HG03457 (cell line): ENCODE results near the gene PAX1.

Source experiments
- ATAC-seq: cut with Tn5 transposase; IDR thresholded peaks from one replicate; pipeline ENCODE4 v1.9.1; 2021; ENCODE audit warnings: moderate number of reproducible peaks; ENCODE audit not compliant: unreplicated experiment

PAX1 gene

DNA sequence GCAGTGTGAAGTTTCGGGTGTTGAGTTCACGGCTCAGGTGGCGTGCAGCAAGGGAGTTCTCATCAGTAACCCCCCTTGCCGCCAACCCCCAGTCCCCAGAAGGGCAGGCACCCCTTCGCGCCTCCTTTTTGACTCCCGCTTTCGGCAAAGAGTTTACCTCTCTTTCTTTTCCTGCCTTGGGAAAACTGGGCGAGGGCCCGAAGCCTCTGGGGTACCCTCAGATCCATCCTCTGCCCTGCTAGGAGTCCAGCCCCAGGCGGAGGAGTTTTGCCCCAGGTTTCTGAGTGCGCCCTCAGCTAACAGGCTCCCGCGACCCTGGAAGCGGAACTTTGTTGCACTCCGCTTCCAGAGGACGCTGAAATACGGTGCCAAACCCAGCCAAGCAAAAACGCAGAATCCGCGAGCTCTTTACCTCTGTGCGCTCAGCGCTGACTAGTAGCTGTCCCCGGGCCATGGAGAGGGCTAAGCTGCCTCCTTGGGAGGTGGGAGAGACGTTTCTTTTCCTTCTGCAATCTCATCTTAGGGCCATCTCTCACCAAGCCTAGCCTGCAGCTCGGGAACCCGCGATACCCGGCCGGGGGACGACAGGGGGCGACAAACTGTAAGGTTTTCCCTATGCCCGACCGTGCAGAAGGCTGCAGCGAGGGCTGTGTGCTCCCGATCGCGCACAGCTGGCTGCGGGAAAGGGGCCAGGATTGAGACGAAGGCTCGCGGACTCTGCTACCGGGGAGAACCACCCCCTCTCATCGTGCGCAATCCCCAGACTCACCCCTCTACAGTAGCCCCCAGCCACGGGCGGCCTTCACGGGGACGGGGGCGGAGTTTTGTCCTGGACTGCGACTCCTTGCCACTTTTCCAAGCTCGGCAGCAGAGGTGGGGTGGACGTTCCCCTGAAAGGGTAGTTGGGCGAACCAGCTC lies 2.7 kb upstream of the PAX1 start:
- no peak for ATAC-seq

GRCh38 chr20:21703717-21704407 lies 1.6 kb upstream of the PAX1 start:
- ATAC-seq = no peak

DNA sequence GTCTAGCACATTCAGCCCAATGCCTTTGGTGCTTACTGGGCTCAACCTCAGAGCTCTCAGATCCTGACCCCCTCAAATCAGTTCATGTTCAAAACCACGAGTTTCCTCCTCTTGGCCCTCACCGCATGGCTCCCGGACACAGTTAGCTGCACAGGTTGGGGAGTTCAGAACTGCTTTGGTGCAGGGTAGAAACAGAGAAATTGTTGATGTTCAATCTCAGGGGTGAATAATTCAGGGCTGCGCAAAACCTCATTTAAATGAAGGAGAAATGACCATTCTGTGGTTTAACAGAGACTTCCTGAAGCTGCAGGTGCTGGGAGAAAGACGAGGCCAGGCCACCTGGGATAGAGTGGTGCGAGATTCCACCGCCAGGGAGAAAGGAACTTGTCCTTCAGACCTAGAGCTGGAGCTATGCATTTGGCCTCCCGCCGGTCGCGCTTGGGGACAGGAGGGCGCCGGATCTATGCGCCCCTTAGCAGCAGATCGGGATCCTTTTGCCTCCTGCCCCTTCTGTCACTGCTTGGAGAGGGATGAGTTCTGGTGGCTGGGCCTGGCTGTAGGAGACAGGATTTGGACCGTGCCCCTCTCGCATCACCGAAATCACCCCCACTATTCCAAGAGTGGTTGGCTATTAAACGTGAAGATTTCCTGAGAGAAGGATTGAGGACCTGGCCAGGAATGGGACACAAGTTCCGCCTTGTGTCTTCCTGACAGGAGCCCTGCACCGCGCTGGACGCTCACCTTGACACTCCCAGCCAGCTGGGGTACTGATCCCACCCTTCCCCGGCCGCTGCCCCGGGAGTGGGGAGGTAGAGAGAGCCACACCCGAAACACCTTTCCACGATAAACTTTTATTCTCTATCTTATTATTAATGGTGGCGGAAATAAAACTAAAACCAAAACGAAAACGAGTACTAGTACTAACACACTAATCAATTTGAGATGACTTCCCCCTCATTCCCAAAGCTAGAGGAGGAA lies 767 bp upstream of the PAX1 start:
- ATAC-seq = no peak

DNA sequence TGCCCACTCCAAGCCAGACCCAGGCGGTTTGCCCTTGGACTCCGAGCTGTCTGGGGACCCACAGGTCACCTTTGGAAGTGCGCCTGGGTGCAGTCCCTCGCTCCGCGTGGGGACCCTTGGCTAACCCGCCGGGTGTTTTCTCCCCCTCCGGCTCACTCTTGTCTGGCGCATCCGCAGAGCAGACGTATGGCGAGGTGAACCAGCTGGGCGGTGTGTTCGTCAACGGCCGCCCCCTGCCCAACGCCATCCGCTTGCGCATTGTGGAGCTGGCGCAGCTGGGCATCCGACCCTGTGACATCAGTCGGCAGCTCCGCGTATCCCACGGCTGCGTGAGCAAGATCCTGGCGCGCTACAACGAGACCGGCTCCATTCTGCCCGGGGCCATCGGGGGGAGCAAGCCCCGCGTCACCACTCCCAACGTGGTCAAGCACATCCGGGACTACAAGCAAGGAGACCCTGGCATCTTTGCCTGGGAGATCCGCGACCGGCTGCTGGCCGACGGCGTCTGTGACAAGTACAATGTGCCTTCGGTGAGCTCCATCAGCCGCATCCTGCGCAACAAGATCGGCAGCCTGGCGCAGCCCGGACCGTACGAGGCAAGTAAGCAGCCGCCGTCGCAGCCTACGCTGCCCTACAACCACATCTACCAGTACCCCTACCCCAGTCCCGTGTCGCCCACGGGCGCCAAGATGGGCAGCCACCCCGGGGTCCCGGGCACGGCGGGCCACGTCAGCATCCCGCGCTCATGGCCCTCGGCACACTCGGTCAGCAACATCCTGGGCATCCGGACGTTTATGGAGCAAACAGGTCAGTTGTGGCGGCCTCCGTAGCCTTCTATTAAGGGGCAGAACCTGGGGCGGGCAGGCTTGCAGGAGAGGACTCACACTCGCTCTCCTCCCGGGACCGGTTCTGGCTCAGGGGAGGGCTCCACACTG lies 1.1 kb downstream of the PAX1 start:
- ATAC-seq = no peak

- no peak for ATAC-seq
Observed at GRCh38 chr20:21707267-21707666, 1.8 kb downstream of the PAX1 start.

GRCh38 chr20:21707999-21708737 lies 2.7 kb downstream of the PAX1 start:
- no peak for ATAC-seq

GRCh38 chr20:21708738-21709534 lies 3.5 kb downstream of the PAX1 start:
- ATAC-seq = no peak

DNA sequence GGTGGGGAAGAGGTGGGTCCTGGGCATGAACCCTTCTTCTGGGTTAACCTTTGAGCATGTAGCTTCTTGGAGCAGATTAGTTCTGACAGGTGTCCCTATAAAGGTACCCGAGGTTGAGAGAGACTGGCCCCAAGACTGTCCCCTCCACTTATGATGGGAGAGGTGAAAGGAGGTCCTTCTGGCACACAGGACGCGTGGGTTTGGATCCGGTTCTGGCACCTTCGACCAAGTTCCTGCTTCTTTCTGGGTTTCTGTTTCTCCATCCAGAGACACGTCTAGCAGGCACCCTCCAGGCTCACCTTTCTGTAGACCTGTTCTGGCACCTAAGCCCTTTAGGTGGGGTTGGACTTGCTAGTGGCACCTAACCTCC lies 4.1 kb downstream of the PAX1 start:
- no peak for ATAC-seq

DNA sequence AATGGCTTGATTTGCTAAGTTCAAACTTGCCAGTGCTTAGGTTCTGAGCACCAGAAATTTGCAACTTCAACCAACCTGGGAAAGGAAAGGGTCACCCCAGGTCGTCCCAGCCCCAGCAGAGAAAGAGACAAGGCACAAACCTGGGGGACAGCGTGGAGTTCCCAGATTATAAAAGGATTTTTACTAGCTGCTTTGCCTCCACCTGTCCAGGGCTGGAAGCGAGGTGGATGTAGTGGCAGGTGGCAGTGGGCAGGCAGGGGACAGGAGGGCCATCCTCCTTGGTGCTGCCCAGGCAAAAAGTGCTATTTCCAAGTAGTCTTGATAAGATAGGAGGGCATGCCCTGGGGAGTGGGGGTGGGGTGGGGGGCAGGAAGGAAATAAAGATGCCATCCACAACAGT lies 4.9 kb downstream of the PAX1 start:
- no peak for ATAC-seq

- ATAC-seq = no peak
Observed at GRCh38 chr20:21710863-21711431, 5.5 kb downstream of the PAX1 start.

GRCh38 chr20:21712443-21713059 lies 7.1 kb downstream of the PAX1 start:
- ATAC-seq = no peak

GRCh38 chr20:21713470-21713869 lies 8.0 kb downstream of the PAX1 start:
- no peak for ATAC-seq

DNA sequence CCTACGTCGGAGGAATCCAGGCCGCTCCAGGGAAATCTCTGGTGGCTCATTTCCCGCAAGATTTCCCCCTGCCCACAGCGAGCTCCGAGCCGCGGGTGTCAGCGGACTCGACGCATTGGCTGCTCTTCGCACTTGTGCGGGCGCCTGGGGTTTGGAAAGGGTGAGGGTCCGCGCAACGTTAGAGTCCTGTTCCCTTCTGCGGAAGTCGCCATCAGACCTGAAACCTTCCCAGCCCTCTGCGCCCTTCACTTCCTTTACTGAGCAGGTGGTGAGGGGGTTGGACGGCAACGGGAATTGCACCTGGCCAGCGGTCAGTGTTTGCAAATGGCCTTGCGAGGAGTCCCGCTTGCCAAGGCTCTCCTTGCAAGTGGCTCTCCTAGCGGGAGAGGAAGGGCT lies 8.4 kb downstream of the PAX1 start:
- ATAC-seq = no peak

DNA sequence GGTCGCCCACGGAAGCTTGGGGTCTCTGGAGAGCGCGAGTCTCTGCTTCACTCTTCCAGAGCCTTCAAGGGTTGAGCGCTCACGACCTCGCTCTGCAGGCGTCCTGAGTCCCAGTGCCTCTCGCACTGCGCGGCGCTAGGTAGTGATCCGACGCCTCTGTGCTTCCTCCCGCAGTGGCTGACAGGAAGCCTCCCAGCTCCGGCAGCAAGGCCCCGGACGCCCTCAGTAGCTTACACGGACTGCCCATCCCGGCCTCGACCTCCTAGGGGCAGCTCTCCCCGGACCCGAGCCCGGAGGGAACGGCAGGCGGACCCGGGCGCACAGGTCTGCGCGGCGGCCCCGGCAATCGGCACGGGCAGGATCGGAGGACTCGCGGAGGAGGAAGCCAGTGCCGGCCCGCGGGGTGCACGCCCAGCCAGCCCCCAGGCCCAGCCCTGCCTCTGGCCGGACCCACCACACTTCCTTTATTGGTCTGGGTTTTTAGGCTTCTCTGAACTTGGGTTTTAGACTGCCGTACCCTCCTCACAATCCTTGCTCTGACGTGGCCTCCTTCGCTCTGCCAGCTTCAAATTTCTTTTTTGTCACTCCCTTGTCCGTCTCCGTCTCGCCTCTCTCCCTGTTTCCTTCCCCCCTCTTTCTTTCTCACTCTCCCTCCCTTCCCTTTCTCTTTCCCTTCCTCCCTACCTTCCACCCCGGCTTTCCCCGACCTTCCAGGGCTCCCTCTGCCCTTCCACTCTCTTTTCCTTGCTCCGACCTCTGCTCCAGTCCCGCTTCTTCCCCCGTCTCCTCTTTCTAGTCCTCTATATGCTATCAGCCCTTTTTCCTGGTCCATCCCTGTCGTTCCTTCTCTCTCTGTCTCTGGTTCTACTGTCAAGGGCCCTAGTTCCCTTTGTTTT lies 9.1 kb downstream of the PAX1 start:
- no peak for ATAC-seq

DNA sequence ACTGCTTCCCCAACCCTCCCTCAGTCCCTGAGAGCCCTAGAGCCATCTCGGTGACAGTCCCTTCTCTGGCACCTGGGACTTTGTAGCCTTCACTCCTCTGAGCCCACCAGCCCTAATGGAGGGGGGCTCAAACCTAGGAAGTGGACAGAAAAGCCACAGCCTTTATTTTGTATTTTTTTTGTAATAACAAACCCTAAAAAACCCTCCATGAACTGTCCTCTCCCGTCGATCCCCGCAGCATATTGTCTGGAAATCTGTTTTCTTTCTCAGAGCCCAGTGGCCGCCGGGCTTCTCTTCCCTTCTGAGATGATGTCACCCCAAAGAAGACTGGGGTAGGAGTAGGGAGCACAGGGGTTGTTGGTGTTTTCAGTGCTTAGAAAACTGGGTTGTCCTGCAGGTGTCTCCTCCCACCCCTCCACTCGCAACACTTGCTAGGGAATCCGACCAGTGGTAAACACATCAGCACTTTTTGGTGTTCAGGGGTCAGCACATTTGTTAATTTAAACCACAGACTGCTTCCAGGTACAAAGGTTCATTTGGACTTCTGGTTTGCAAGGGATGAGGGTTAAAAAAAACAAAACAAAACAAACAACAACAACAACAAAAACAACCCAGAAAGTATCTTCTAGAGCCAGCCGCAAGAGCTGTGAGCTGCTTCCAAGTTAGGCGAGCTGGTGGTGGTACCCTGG lies 9.9 kb downstream of the PAX1 start:
- no peak for ATAC-seq

DNA sequence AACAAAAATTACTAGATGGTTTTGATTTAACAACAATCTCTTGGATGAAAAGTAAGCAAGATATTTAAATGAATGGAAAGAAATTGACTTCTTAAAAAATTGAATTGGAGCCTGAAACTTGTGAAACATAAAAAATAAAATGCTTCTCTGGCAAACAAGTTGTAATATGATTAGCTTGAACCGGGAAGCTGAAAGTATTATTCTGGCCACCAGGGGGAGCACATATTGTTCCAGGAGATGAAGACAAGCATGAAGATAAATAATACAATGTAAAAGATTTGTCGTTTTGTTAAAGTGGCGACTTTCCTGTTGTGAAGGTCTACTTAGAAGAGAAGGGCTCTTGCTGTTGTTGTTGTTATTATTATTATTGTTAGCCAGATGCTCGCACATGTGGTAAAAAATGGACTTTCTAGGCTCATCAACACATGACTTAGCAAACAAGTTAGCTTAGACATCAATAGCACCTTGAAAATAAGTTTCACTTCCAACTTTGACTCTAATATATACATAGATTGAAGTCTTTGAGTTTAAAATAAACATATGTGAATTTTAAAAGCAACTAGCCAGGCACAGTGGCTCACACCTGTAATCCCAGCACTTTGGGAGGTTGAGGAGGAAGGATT lies 14.2 kb downstream of the PAX1 start:
- no peak for ATAC-seq
